Astrocyte (in vitro differentiated cells and primary cell): ENCODE data around the gene GABBR1.

Experiments used
- CTCF ChIP-seq: IDR thresholded peaks from 2 replicates; pipeline ENCODE4 v1.5.1; 2011; ENCODE audit warnings: low read depth, mild to moderate bottlenecking, inconsistent platforms, low read length, moderate library complexity; ENCODE audit not compliant: insufficient read depth
- EZH2 ChIP-seq: IDR thresholded peaks from 2 replicates; pipeline ENCODE4 v1.6.1; 2012; ENCODE audit warnings: mild to moderate bottlenecking, low read length, inconsistent platforms; ENCODE audit not compliant: insufficient read depth

GRCh38 chr6:29577544-29577943 is 55.4 kb downstream of the GABBR1 start:
- TF ChIP-seq CTCF (no peak), EZH2 (no peak)
